GM08714 (cell line): ENCODE measurements around the gene KRT33B.
"Not testable (repeated sequence)": the region's sequence is repeated elsewhere in the genome, so short reads cannot be mapped to it uniquely, and the experiment has no call there.

Source experiments
- H3K4me3 ChIP-seq: fragments of 200-500 bp; sonication (Bioruptor generic); 2 replicates; pipeline ENCODE4 v1.5.1; 2014; ENCODE audit warnings: mild to moderate bottlenecking, low read length, inconsistent platforms
- ZNF274 ChIP-seq: IDR thresholded peaks from 2 replicates; pipeline ENCODE4 v1.6.1; 2012; ENCODE audit warnings: mild to moderate bottlenecking, low read depth, low read length

The KRT33B gene

DNA sequence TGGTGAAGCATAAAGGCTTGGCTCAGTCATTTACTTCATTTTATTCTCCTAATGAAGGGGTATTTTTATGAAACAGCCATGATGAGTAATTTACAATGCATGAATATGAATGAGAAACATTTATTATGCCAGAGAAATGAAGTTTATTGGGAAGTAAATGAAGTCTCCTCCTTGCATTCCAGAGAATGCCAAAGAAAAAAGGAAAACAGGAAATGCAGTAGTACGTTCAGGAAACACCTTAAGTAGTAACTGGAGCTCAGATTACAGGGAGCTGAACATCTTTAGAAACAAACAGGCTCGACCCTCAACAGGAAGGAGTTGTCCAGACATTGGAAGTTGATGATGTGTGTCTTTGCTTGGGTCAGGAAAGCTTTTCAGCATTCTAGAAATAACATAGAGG, 7.9 kb upstream of the KRT33B start:
- no peak overlapping the region for H3K4me3 ChIP-seq
- no peak for TF ChIP-seq ZNF274

DNA sequence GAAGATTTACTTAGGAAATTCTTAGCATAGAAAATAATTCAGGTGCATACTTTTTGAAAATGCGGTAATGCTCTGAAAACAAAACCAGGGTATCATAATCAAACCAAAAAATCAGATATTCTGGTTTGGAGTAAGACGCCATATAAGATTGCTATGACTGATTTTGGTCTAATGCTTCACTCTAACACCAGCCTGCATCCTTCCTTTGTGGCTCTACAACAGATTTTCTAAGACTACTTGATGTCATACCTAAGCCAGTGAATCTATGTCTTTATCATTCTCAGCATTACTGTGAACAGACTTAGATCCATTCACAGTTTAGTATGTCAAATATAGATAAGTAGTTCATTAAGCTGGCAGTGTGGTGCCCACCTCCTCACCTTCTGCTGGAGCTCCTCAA, 590 bp downstream of the KRT33B start:
- no peak overlapping the region for H3K4me3 ChIP-seq
- no peak for TF ChIP-seq ZNF274

DNA sequence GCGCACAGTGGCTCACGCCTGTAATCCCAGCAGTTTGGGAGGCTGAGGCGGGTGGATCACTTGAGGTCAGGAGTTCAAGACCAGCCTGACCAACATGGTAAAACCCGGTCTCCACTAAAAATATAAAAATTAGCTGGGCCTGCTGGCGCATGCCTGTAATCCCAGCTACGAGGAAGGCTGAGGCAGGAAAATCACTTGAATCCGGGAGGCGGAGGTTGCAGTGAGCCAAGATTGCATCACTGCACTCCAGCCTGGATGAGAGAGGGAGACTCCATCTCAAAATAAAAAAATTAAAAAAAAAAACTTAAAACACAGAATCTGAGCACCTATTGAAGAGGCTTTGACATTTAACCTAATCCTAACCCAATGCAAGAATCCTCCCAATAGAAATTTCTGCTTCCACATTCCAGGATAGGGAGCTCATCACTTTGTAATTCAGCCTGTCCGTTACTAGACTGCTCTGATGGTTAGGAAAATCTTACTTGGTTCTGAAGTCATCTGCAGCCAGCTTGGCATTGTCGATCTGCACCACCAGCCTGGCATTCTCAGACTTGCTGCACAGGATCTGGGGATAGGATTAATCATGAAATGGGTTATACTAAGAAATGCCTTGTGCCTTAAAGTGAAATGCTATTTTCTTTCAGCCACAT, 2.1 kb downstream of the KRT33B start:
- TF ChIP-seq ZNF274: no peak

DNA sequence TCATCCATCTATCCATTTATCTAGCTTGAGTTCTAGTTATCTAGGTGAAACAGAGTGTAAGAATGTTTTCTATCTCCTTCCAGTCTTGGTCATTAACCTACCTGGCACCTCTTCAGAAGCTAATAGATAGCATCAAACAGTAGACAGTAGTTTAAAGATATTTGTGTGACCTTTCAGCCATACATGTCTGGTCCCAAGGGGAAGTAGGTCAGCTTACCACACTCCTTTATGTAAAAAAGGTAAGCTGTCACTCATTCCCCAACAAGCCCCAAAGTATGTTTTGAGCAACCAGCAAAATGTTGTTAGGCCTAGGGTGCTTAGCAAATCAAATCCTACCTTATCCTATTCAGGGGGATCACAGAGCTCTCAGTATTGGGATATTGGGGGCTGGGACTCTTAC, 3.5 kb downstream of the KRT33B start:
- TF ChIP-seq ZNF274: no peak
- no peak overlapping the region for H3K4me3 ChIP-seq

More for the DNA sequence above, 2.1 kb downstream of the KRT33B start:
- no peak overlapping the region for H3K4me3 ChIP-seq

DNA sequence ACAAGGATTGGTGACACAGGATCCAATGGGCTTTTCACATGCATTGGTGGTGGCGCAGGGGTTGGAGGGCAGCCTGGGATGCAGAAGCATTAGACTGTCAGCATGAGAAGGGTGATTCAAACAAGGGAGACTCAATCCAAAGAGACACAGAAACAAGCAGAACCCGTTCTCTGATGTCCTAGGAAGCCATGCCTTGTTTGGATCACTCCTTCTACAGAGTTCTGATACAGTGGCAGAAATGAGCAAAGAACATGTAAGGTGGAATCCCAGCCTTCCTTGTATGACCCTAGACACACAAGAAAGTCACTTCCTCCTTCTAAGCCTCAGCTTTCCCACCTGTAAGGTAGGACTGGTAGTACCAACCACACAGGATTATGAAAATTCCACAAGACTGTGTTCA, 5.7 kb downstream of the KRT33B start:
- no peak for TF ChIP-seq ZNF274
- H3K4me3 ChIP-seq: no peak overlapping the region

DNA sequence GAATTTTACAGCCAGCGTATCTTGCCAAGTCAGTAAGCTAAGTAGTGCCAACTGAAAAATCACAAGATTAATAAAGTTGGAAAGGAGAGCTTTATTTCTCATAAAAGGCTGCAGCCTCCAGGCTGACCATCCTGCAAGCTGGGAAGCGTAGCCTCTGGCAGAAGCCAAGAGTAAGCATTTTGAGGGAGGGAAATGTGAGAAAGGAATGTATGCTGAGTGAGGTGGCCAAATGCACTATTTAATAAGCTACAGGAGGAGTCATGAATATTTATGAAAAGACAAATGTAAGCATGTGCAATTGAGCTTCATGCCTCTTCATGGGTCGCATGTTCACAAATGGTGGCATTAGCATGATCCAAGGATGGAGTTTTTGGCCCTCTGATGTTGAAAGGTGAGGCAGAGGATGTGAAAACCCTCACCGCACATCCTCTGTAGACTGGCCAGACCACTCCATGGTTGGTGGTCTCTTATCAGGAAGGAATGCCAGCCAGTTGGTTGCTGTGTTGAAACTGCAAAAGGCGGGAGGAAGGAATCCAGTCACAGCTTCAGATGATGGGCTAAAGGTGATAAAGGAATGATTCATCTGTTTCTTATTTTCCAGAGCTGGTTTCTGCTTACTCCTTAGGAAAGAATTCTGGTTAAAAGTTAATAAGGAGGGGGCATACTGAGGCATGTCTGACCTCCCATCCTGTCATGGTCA, 9.2 kb downstream of the KRT33B start:
- H3K4me3 ChIP-seq: no peak overlapping the region
- no peak for TF ChIP-seq ZNF274

DNA sequence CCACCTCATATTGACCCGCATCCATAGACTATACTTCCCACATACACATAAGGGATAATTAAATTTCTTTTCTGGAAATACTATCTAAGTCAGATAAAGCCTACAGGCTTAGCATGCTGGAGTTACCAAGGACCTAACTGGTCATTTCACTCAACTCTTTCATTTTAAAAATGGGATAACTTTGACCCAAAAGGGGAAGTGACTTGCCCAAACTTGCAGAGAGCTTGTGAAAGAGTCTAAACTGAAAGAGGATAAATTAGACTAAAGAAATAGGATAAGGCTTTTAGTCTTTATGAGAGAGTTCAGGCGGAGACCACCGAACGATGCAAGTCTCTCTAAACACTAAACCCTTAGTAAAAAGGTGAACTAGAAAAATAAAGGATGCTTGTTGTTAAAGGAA, 15.1 kb downstream of the KRT33B start:
- H3K4me3 ChIP-seq: no peak overlapping the region
- TF ChIP-seq ZNF274: no peak

DNA sequence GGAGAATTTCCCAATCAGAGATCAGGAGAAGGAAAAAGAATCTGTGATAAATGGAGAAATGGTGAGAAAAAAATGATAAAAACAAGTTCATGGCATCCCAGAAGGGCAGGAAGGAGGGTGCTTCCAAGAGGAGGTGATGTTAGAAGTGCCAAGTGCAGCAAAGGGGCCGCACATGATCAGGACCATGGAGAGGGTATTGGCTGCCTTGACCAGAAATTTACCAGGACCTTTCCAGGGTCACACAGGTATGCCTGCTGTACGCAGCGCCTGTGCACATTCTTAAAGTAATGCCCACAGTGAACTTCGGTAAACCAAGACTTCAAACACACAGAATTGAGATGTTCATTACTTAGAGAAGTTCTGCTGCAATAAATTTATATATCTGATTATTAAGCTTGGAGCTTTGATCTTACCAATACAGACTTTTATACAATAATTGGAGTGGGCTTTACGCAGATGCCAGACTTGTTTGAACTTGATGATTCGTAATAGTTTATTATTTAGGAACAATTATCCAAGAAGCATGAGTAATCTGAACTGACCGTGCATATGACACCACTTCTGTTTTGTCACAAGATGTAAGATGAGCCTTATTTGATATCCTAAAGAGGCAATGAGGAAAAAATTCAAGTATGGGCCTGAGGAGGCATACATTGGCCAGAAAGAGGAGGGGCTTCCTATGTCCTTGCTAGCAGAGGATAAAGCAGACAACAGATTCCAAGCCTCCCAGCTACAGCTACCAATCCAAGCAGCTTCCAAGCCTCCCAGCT, 16.8 kb downstream of the KRT33B start:
- TF ChIP-seq ZNF274: no peak
- H3K4me3 ChIP-seq: no peak overlapping the region

DNA sequence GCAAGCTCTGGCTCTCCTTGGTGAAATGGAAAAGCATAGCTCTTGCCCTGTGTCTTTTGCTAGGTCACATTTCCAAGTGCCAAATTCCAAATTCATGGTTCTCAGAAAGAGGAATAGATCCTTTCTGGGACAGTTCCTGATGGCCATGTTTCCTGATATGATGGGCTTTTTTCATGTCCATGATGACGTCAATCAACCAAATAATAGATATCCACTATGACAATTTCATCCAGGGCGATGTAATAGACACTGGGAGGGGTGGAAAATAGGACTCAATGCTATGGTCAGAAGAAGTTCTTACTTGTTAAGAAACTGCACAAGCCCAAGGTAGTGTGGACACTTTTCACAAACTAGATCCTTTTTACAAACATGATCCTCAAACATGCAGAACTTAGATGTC, 18.4 kb downstream of the KRT33B start:
- no peak overlapping the region for H3K4me3 ChIP-seq
- TF ChIP-seq ZNF274: no peak

DNA sequence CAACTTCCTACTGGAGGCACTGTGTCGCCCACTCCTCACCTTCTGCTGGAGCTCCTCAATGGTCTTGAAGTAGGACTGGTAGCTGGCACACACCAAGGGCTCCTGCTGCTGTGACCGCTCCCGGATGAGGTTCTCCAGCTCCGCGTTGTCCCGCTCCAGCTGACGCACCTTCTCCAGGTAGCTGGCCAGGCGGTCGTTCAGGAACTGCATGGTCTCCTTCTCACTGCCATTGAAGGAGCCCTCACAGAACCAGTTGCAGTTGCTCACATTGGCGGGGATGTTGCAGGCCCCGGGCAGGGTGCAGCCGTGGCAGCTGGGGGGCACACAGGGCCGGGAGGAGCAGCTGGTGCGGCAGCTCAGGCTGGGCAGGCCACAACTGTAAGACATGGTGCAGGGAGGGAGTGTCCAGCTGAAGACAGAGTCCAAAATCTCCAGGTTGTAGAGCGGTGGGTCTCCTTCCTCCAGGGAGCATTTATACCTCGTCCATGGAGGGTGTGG, 19.2 kb downstream of the KRT33B start, which contains the start of gene KRT33A:
KRT33A (minus strand) TSS at position 448 of the 498 bp plus-strand sequence; CDS start at position 387, 61 bp downstream.
- not testable (repeated sequence) for H3K4me3 ChIP-seq

DNA sequence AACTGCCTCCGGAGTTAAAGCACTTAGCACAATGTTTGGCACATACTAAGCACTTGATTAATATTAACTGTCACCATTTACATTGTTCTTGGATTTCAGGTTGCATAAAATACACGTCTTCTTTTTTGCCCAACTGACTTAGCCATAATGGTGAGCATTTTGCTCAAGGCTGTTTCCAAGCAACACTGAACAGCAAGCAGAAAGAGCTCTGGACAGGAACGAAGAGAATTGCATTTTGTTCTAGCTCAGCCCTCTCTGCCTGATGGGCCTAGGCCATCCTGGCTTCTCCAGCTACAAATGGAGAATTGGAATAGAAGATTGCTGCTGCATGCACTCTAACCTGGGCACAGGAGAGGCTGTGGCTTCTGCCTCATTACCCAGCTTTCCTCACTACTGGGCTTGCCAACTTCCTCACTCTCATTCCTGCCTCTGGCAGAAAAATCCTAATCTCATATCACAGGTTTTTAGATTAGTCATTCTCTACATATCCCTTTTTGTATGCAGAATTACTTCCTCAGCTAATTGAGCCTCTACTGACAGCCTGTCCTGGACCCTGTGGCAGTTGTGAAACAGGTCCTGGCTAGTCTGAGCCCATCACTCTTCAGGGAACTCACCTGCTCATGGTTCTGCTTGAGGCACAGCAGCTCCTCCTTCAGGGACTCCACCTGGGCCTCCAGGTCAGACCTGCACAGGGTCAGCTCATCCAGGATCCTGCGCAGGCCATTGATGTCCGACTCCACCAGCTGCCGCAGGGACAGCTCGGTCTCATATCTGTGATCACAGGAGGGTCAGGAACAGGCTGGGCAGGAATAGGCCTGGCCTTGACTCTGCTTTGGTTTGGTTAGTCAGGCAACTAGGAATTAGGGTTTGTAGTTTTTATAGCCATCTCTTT, 21.5 kb downstream of the KRT33B start:
- no peak for TF ChIP-seq ZNF274
- no peak overlapping the region for H3K4me3 ChIP-seq

DNA sequence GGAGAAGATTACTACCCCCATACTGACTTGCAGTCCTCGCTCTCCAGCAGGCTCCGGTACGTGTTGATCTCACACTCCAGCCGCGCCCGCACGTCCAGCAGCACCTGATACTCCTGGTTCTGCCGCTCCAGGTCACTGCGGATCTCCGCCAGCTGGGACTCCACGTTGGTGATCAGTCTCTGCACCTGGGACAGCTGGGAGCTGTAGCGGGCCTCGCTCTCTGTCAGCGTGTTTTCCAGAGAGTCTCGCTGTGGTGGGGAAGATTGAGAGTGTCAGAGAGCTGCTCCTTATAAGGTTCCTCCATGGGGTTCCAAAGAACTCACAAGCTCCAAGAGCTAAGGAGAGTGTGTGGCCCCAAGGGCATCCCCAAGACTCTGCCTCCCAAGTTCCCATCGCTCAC, 23.2 kb downstream of the KRT33B start:
- not testable (repeated sequence) for H3K4me3 ChIP-seq

DNA sequence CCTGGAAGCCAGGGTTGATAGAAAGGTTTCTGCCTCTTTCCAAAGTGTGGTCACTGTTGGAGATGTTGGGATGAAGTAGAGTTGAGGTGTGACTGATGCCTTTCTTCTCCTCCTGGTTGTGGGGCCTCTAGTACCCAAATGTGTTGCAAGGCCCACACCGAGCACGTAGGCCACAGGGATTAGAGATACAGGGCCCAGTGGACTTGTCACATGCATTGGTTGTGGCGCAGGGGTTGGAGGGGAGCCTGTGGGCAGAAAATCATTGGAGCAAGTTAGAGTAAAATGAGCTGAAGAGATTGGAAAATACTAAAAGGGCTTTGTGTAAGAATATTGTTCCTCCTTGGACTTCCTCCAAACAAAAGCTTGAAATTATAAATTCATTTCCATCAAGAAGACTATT, 23.6 kb downstream of the KRT33B start:
- no peak for TF ChIP-seq ZNF274
- no peak overlapping the region for H3K4me3 ChIP-seq

DNA sequence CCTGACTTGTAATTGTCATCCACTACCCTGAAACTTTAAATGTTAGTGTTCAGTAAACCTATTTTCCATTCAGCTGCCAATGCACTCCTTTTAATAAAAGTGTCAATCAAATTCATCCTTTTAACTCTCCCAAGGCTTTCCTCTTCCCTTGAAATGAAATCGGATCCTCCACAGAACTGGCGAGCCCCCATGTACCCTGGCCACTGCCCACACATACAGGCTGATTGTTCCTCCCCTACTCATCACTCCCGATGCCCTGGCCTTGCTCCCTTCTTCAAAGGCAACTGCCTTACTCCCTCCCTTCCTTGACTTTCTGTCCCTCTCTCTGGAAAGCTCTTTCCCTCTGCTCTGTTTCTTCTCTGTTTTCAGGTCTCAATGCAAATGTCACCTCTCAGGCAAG, 26.6 kb downstream of the KRT33B start:
- H3K4me3 ChIP-seq: no peak overlapping the region
- no peak for TF ChIP-seq ZNF274
